OCI-LY1 (cell line): ENCODE results near the gene BCO2.

Experiments used
- H2AFZ ChIP-seq: fragments of 200-600 bp; sonication (generic), shearing (Covaris generic); 2 replicates; pipeline ENCODE4 v1.6.0; 2014; ENCODE audit warnings: antibody characterized with exemption, mild to moderate bottlenecking, low read length
- H3F3A ChIP-seq: fragments of 200-600 bp; sonication (generic), shearing (Covaris generic); 2 replicates; pipeline ENCODE4 v1.6.0; 2014; ENCODE audit warnings: mild to moderate bottlenecking, antibody characterized with exemption, low read length, moderate library complexity; ENCODE audit not compliant: insufficient read depth
- H3K27ac ChIP-seq: fragments of 200-600 bp; sonication (generic); 2 replicates; pipeline ENCODE4 v1.5.1; 2014; ENCODE audit warnings: low read length, mixed run types, mild to moderate bottlenecking, low read depth; ENCODE audit not compliant: poor library complexity, severe bottlenecking
- H3K27me3 ChIP-seq: fragments of 200-600 bp; sonication (generic); 2 replicates; pipeline ENCODE4 v1.6.0; 2014; ENCODE audit warnings: antibody characterized with exemption, mild to moderate bottlenecking, low read length, moderate library complexity; ENCODE audit not compliant: insufficient read depth
- H3K36me3 ChIP-seq: fragments of 200-600 bp; sonication (generic); 2 replicates; pipeline ENCODE4 v1.6.1; 2014; ENCODE audit warnings: mild to moderate bottlenecking, antibody characterized with exemption, low read length, moderate library complexity, mixed read lengths; ENCODE audit not compliant: insufficient read depth
- H3K4me1 ChIP-seq: fragments of 200-600 bp; sonication (generic); 2 replicates; pipeline ENCODE4 v1.5.1; 2014; ENCODE audit warnings: mild to moderate bottlenecking, low read length, moderate library complexity; ENCODE audit not compliant: insufficient read depth, severe bottlenecking
- H3K4me2 ChIP-seq: fragments of 200-600 bp; sonication (generic), shearing (Covaris generic); 2 replicates; pipeline ENCODE4 v1.6.1; 2014; ENCODE audit warnings: low read length
- H3K4me3 ChIP-seq: fragments of 200-600 bp; sonication (generic); 2 replicates; pipeline ENCODE4 v1.5.1; 2014; ENCODE audit warnings: low read length, low read depth, mild to moderate bottlenecking, mixed read lengths; ENCODE audit not compliant: poor library complexity, severe bottlenecking
- H3K79me2 ChIP-seq: fragments of 200-600 bp; shearing (Covaris generic); 2 replicates; pipeline ENCODE4 v1.6.1; 2016; ENCODE audit warnings: mixed run types, low read length, mixed read lengths; ENCODE audit not compliant: insufficient read depth
- H3K9ac ChIP-seq: fragments of 200-600 bp; sonication (generic), shearing (Covaris generic); 2 replicates; pipeline ENCODE4 v1.6.1; 2014; ENCODE audit warnings: mild to moderate bottlenecking, low read length, mixed read lengths
- H3K9me2 ChIP-seq: fragments of 200-600 bp; sonication (generic), shearing (Covaris generic); 2 replicates; pipeline ENCODE4 v1.6.1; 2014; ENCODE audit warnings: low read depth, mild to moderate bottlenecking, low read length, mixed read lengths
- H3K9me3 ChIP-seq: fragments of 200-600 bp; shearing (Covaris generic); 2 replicates; pipeline ENCODE4 v1.6.1; 2014; ENCODE audit warnings: low read length, mixed read lengths
- H4K20me1 ChIP-seq: fragments of 200-600 bp; sonication (generic), shearing (Covaris generic); 2 replicates; pipeline ENCODE4 v1.6.0; 2016; ENCODE audit warnings: mild to moderate bottlenecking, low read length; ENCODE audit not compliant: insufficient read depth
- CTCF ChIP-seq: fragments of 200-600 bp; sonication (generic), shearing (Covaris generic); IDR thresholded peaks from 2 replicates; pipeline ENCODE4 v1.5.1; 2017; ENCODE audit warnings: mild to moderate bottlenecking, antibody characterized with exemption, low read length, moderate library complexity, mixed read lengths
- EZH2 ChIP-seq: fragments of 200-600 bp; sonication (generic), shearing (Covaris generic); IDR thresholded peaks from 2 replicates; pipeline ENCODE4 v1.8.0; 2017; ENCODE audit warnings: borderline replicate concordance, mixed run types, mild to moderate bottlenecking, antibody characterized with exemption, low read length, moderate library complexity, mixed read lengths

Gene BCO2

DNA sequence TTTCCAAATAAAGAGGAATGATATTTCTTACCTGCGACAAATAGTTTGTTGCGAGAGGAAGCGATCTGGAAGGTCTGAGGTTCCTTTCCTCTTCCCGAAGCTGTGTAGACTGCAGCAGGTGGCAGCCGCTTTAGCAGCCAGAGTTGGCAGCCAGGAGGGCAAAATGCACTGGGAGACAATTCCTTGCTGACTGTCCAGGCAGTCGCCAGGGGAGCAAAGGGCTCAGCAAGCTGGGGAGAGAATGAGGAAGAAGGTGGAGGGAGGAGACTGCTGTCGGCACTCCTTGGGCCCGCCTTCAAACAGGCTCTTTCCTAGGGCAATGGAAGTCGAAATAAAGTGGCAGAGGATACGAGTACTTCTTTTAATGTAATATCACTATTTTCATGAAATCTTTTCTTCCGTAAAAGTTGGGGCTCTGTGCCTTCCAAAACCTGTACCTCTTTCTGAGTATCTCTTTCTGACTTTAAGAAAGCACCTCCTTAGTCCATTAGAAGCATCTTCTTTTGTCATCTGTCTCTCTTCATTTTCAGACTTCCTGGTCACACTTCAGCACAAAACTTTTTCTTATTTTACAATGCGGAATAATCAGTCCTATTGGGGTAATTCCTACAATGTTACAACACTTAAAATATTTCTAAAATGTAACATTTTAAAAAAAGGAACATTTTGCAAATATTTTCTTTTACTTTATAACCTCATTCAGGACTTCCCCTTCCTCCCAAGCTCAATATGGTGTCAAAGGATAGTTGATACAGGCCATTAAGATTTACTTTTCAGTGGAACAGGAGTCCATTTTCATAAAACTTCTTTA lies 11.2 kb upstream of the BCO2 start, which contains the start of gene IL18:
IL18 (minus strand) TSS at position 220 of the 811 bp plus-strand sequence. CDS start 9,041 bp downstream, outside the sequence.
- Histone ChIP-seq H3K9ac (no peak within 1 kb of the TSS), H3K9me2 (no peaks in the 10 kb centered on the region), H3K79me2 (no peaks in the 10 kb centered on the region), H3K36me3 (no peaks in the 10 kb centered on the region), H3K9me3 (no peaks in the 10 kb centered on the region), H4K20me1 (no peaks in the 10 kb centered on the region), H3K4me1 (peaks cover 4% of the 10 kb centered on the region), H3K27ac (no peak within 1 kb of the TSS), H3K4me3 (no peak within 1 kb of the TSS), H3K4me2 (no peak within 1 kb of the TSS), H3K27me3 (no peaks in the 10 kb centered on the region), H3F3A (no peaks in the 10 kb centered on the region), H2AFZ (no peak within 1 kb of the TSS)
- TF ChIP-seq CTCF (no peak), EZH2 (no peak)

- no peak overlapping the region for H3K4me3 ChIP-seq
- H3K4me1 ChIP-seq, result no peaks in the 10 kb centered on the region
- TF ChIP-seq EZH2, result no peak
- no peak for TF ChIP-seq CTCF
- no peaks in the 10 kb centered on the region for H3F3A ChIP-seq
- no peaks in the 10 kb centered on the region for H3K9me2 ChIP-seq
- H3K9ac ChIP-seq, result no peak overlapping the region
- no peak overlapping the region for H3K4me2 ChIP-seq
- H2AFZ ChIP-seq, result no peak overlapping the region
- H3K27ac ChIP-seq, result no peak overlapping the region
- H4K20me1 ChIP-seq, result no peaks in the 10 kb centered on the region
- no peaks in the 10 kb centered on the region for H3K9me3 ChIP-seq
- no peaks in the 10 kb centered on the region for H3K36me3 ChIP-seq
- H3K27me3 ChIP-seq, result no peaks in the 10 kb centered on the region
- no peaks in the 10 kb centered on the region for H3K79me2 ChIP-seq
Observed at GRCh38 chr11:112165049-112165448, 10.3 kb upstream of the BCO2 start.

GRCh38 chr11:112166562-112166961 lies 8.8 kb upstream of the BCO2 start:
- TF ChIP-seq EZH2 (no peak), CTCF (no peak)
- H3K4me3 ChIP-seq, result no peak overlapping the region
- H3K27me3 ChIP-seq, result no peaks in the 10 kb centered on the region
- H3K4me1 ChIP-seq, result no peaks in the 10 kb centered on the region
- no peaks in the 10 kb centered on the region for H3K9me2 ChIP-seq
- no peaks in the 10 kb centered on the region for H4K20me1 ChIP-seq
- H3K9ac ChIP-seq, result no peak overlapping the region
- no peaks in the 10 kb centered on the region for H3K9me3 ChIP-seq
- no peaks in the 10 kb centered on the region for H3K79me2 ChIP-seq
- H3K4me2 ChIP-seq, result no peak overlapping the region
- no peak overlapping the region for H2AFZ ChIP-seq
- H3F3A ChIP-seq, result no peaks in the 10 kb centered on the region
- H3K36me3 ChIP-seq, result no peaks in the 10 kb centered on the region
- no peak overlapping the region for H3K27ac ChIP-seq
